BE2C (cell line): Measurements from ENCODE around the gene FSTL4.

Experiments used
- DNase-seq: peaks from one replicate; pipeline ENCODE4 v3.0.0-alpha.2; 2020
- H3K27me3 ChIP-seq: fragments of 250-450 bp; sonication (Bioruptor Pico); 2 replicates; pipeline ENCODE4 v1.5.1; 2020; ENCODE audit warnings: mild to moderate bottlenecking
- H3K36me3 ChIP-seq: fragments of 250-450 bp; sonication (Bioruptor Pico); 2 replicates; pipeline ENCODE4 v1.5.1; 2020; ENCODE audit warnings: mild to moderate bottlenecking
- H3K4me1 ChIP-seq: fragments of 250-450 bp; sonication (Bioruptor Pico); 2 replicates; pipeline ENCODE4 v1.5.1; 2020
- H3K4me3 ChIP-seq: 2 replicates; pipeline ENCODE4 v1.5.1; 2011; ENCODE audit warnings: low read depth, low read length
- H3K9me3 ChIP-seq: fragments of 250-450 bp; sonication (Bioruptor Pico); 2 replicates; pipeline ENCODE4 v1.5.1; 2020
- CTCF ChIP-seq: IDR thresholded peaks from 2 replicates; pipeline ENCODE4 v1.5.1; 2012; ENCODE audit warnings: mild to moderate bottlenecking, low read depth, low read length

The FSTL4 gene

GRCh38 chr5:133400831-133401351 lies 211.4 kb downstream of the FSTL4 start:
- no peak for DNase-seq
- Histone ChIP-seq H3K4me3 (no peak overlapping the region), H3K36me3 (no peaks in the 10 kb centered on the region), H3K9me3 (no peaks in the 10 kb centered on the region), H3K27me3 (no peaks in the 10 kb centered on the region), H3K4me1 (no peaks in the 10 kb centered on the region)
- no peak for TF ChIP-seq CTCF

- Histone ChIP-seq H3K36me3 (no peaks in the 10 kb centered on the region), H3K4me3 (no peak overlapping the region), H3K27me3 (no peaks in the 10 kb centered on the region), H3K4me1 (no peaks in the 10 kb centered on the region), H3K9me3 (no peaks in the 10 kb centered on the region)
- no peak for DNase-seq
- TF ChIP-seq CTCF, result no peak
These were observed 212.2 kb downstream of the FSTL4 start for GRCh38 chr5:133400120-133400519.

GRCh38 chr5:133399247-133399891 lies 213.0 kb downstream of the FSTL4 start:
- no peak for TF ChIP-seq CTCF
- H3K4me1 ChIP-seq, result no peaks in the 10 kb centered on the region
- no peaks in the 10 kb centered on the region for H3K27me3 ChIP-seq
- no peak overlapping the region for H3K4me3 ChIP-seq
- H3K36me3 ChIP-seq, result no peaks in the 10 kb centered on the region
- no peaks in the 10 kb centered on the region for H3K9me3 ChIP-seq
- DNase-seq, result no peak

GRCh38 chr5:133398646-133399101 lies 213.7 kb downstream of the FSTL4 start:
- H3K36me3 ChIP-seq, result no peaks in the 10 kb centered on the region
- H3K4me1 ChIP-seq, result no peaks in the 10 kb centered on the region
- no peak for DNase-seq
- no peaks in the 10 kb centered on the region for H3K9me3 ChIP-seq
- no peak for TF ChIP-seq CTCF
- no peaks in the 10 kb centered on the region for H3K27me3 ChIP-seq
- no peak overlapping the region for H3K4me3 ChIP-seq

GRCh38 chr5:133397990-133398645 lies 214.2 kb downstream of the FSTL4 start:
- no peak for DNase-seq
- H3K9me3 ChIP-seq, result no peaks in the 10 kb centered on the region
- no peak overlapping the region for H3K4me3 ChIP-seq
- no peaks in the 10 kb centered on the region for H3K4me1 ChIP-seq
- H3K27me3 ChIP-seq, result no peaks in the 10 kb centered on the region
- TF ChIP-seq CTCF, result no peak
- no peaks in the 10 kb centered on the region for H3K36me3 ChIP-seq

- DNase-seq, result no peak
- TF ChIP-seq CTCF, result no peak
- no peaks in the 10 kb centered on the region for H3K9me3 ChIP-seq
- no peaks in the 10 kb centered on the region for H3K4me1 ChIP-seq
- H3K36me3 ChIP-seq, result no peaks in the 10 kb centered on the region
- no peaks in the 10 kb centered on the region for H3K27me3 ChIP-seq
- H3K4me3 ChIP-seq, result no peak overlapping the region
These were observed 215.0 kb downstream of the FSTL4 start for GRCh38 chr5:133397348-133397747.
